ENCODE results near the gene NR1I3. TPM values are rescaled to one million over a fixed set of nuclear protein-coding genes. Genes with fewer than 3 reads are reported as not detected.

The NR1I3 gene
- total RNA-seq, 1 experiment from 2014 or later = not detected

DNA sequence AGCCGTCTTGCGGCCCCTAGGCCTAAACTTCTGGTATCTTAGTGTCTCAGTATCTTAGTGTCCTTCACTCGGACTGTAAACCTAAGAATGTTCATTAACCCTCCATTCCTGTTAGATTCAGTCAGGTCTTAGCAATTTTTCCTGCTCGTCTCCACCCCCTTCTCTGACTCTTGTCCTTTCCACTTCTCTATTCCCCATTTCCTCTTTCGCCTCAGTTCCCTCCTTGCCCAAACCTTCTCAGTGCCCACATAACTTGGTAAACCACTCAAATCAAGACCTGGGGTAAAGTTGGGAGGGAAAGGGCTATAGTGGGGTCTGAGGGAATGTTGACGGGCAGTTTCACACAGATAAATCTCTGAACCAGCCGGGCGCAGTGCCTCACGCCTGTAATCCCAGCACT lies 23.6 kb downstream of the NR1I3 start:
- no peak overlapping the region for H2AFZ ChIP-seq (ENCODE audit: low read length)
- no peak overlapping the region for H2BK20ac ChIP-seq (ENCODE audit: low read depth, low read length, poor library complexity, severe bottlenecking)
- no peaks in the 10 kb centered on the region for H3K79me1 ChIP-seq (ENCODE audit: insufficient read depth, low read depth, low read length, poor library complexity, severe bottlenecking)
- Mint-ChIP-seq H3K4me3 (no peak overlapping the region), H3K4me1 (peaks cover 24 to 29% of the 10 kb centered on the region in 2 experiments), H3K27me3 (ENCODE audit: low read depth) (no peaks in the 10 kb centered on the region), H3K9me3 (no peaks in the 10 kb centered on the region), H3K27ac (peak overlapping the region in 1 of 3 experiments; percentile 65; a peak in 2 of 7 replicates), H3K36me3 (ENCODE audit: insufficient read depth in 1 of 3, low read depth in 3 of 3) (peaks cover 23 to 54% (median 52%) of the 10 kb centered on the region in 3 experiments)
- peaks cover 6% of the 10 kb centered on the region; the same call in 1 of the 2 replicates for H3K4me1 ChIP-seq (ENCODE audit: insufficient read depth, low read length)
- H3K9me3 ChIP-seq (ENCODE audit: control insufficient read depth, low read depth, low read length) = no peaks in the 10 kb centered on the region
- no peaks in the 10 kb centered on the region for H3K27me3 ChIP-seq (ENCODE audit: insufficient read depth, low read length)
- H2BK5ac ChIP-seq (ENCODE audit: insufficient read length, low read length) = no peak overlapping the region
- no peak overlapping the region for H3K23ac ChIP-seq (ENCODE audit: insufficient read length, low read depth, low read length)
- H4K20me1 ChIP-seq (ENCODE audit: control insufficient read depth, insufficient read depth, insufficient read length) = no peaks in the 10 kb centered on the region
- TF ChIP-seq, protein P1, sequence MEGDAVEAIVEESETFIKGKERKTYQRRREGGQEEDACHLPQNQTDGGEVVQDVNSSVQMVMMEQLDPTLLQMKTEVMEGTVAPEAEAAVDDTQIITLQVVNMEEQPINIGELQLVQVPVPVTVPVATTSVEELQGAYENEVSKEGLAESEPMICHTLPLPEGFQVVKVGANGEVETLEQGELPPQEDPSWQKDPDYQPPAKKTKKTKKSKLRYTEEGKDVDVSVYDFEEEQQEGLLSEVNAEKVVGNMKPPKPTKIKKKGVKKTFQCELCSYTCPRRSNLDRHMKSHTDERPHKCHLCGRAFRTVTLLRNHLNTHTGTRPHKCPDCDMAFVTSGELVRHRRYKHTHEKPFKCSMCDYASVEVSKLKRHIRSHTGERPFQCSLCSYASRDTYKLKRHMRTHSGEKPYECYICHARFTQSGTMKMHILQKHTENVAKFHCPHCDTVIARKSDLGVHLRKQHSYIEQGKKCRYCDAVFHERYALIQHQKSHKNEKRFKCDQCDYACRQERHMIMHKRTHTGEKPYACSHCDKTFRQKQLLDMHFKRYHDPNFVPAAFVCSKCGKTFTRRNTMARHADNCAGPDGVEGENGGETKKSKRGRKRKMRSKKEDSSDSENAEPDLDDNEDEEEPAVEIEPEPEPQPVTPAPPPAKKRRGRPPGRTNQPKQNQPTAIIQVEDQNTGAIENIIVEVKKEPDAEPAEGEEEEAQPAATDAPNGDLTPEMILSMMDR (conservative IDR thresholded peaks at IDR 0.05) = no peak
- no peak for DNase-seq
- no peak overlapping the region for H2BK15ac ChIP-seq (ENCODE audit: low read depth, low read length)
- H3K23me2 ChIP-seq (ENCODE audit: insufficient read length, low read depth, low read length, poor library complexity, severe bottlenecking) = no peaks in the 10 kb centered on the region
- no peak overlapping the region for H2BK120ac ChIP-seq (ENCODE audit: low read depth, low read length, poor library complexity, severe bottlenecking)
- H2AK5ac ChIP-seq (ENCODE audit: insufficient read length, low read length) = no peak overlapping the region
- no peak overlapping the region for H4K91ac ChIP-seq (ENCODE audit: insufficient read length, low read depth, low read length)
- H3K56ac ChIP-seq (ENCODE audit: insufficient read length, low read depth, low read length) = no peak overlapping the region
- no peak overlapping the region for H2BK12ac ChIP-seq (ENCODE audit: insufficient read length, low read depth, low read length)
- no CpG with 5 or more reads among the region's 9 CpGs for WGBS (ENCODE audit: extremely low coverage, insufficient read length, low lambda C conversion rate)
- H3T11ph ChIP-seq (ENCODE audit: low read length) = no peak overlapping the region
- H4K5ac ChIP-seq (ENCODE audit: insufficient read length, low read depth, low read length) = no peak overlapping the region
- H4K8ac ChIP-seq (replicated peaks; ENCODE audit: insufficient read length, low read depth, low read length) = no peak overlapping the region
- no peak overlapping the region for H3K4me2 ChIP-seq (ENCODE audit: insufficient read depth, insufficient read length, low read length)
- H3K18ac ChIP-seq (ENCODE audit: insufficient read length, low read depth, low read length) = no peak overlapping the region
- no peak overlapping the region for H3K4ac ChIP-seq (ENCODE audit: low read depth, low read length)
- no peak overlapping the region for H3K9ac ChIP-seq (ENCODE audit: extremely low read depth, insufficient read length, low read length)
- H3K27ac ChIP-seq (ENCODE audit: insufficient read length, low read depth, low read length) = no peak overlapping the region
- no peaks in the 10 kb centered on the region for H3K79me2 ChIP-seq (ENCODE audit: insufficient read depth, low read length)
- no peak overlapping the region for H3K14ac ChIP-seq (ENCODE audit: insufficient read depth, low read length)

Data from H9 (cell line).